Activated CD8-positive, alpha-beta memory T cell treated with anti-CD3 and anti-CD28 coated beads, Interleukin-2, amount 50 U/mL, for 24 hours (primary cell): ENCODE measurements around the gene DPF3.
"Not testable (repeated sequence)": the region's sequence is repeated elsewhere in the genome, so short reads cannot be mapped to it uniquely, and the experiment has no call there.

Experiments used
- DNase-seq: peaks from one replicate; pipeline ENCODE4 v3.0.0-alpha.2; 2020; ENCODE audit errors: extremely low read depth

Gene DPF3

DNA sequence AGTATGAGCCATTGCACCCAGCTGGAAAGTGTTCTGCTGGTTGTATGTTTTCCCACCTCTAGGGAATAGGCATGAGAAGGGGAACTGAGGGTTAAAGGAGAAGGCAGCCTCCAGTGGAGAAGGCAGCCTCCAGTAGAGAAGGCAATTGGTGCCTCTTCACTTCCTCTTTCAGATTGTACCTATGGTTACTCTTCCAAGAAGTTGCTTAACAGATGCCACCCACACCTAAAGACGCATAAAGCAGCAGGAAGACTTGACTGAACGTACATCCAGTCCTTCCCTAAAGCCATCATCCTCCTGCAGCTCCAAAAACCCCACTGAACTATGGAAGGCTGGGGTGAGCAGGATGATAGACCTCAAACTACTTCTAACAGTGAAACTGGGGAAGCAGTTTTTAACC, 13.1 kb downstream of the DPF3 start:
- no peak for DNase-seq

DNA sequence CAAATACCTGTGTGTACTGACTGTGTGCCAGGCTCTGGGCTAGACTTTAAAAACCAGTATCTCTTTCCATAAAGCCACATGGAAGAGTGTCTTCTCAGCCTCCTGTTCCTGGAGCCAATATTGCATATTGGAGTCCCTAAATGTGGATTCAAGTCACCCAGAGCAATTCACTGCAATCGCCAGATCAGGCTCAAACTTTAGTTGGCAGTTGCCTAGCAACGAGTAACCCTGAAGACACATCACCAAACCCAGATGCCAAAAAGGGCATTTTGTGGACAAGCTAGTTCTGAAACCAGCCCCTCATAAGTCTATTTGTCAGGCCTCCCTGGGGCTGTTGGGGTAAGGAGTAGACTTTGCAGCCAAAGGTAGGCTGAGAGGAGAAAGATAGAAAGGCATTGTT, 13.7 kb downstream of the DPF3 start:
- no peak for DNase-seq

DNA sequence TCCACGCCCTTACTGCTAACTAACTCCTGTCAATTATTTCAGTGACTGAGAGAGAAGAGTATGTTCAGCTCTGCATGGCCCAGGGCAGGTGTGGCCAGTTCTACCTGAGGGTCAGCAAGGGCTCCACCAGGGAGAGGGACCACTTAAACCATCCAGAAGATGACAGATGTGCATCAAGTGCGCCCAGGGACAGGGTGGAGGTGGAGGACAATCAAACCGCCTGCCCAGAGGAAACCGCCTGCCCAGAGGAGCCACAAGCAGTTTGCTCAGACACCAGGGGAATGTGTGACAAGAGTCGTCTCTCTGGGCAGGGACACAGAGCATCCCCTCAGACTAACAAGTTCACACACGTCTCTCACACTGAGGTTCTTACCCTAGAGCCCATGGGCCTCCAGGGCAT, 14.5 kb downstream of the DPF3 start:
- DNase-seq: no peak

DNA sequence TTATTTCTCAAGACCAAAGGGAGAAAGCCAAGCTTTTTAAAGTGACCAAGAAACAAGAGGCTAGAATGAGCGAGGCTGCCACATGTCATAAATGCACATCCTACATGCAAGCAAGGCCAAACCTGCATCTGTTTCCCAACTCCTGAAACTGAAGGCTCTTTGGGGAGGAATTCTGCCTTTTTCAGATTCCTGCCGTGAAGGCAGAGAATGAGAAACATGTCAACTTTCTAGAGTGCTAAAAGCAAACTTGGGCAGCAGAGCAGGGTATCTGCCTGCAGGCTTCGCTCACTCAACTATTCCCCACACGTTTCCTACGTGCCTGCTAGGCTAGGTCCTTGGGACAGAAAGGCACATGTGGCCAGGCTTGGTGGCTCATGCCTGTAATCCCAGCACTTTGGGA, 15.2 kb downstream of the DPF3 start:
- no peak for DNase-seq

DNA sequence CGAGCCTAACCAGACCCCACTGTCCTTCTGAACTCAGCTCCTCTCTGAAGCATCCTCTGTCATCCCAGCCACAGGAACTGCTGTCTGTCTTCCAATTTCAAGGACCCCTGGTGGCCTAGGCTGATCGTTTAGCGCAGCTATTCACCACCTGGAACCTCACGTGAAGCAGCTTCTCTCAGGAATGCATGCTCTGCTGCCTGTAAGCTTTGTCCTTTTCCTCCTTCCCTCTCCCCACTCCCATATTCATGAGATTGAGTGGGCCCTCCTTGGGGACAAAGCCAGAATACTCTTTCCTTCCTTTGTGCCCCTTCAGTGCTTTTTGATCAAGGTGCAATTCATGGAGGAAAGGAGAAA, 17.2 kb downstream of the DPF3 start:
- no peak for DNase-seq

DNA sequence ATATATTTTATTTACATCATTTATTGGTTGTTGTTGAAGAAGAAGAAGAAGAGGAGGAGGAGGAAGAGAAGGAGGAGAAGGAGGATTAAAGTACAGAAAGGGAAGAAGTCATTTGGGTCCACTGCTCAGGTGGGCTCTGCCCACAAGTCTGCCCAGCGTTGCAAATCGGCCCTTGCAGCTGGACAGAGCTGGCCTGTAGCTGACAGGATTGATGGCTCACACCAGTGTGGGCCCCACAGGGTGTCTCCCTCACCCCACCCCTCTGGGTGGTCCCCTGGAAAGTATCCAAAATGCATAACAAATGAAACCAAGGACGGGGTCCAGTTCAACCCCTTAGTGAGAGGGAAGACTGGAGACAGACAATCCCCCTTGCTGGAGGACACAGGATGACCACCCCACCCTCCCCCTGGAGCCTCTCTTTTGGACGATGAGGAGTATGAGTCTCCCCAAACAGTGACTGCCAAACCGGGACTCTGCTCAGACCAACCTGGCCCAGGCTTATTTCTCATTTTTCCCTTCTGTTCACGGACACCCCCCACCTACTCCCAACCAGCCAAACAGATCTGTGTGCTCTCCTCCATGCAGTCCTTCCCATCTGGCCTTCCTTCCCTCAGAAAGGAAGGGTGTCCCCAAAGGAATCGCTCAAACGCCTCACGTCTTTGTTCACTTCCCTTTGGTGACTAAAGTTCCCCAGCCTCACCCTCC, 17.7 kb downstream of the DPF3 start:
- no peak for DNase-seq

DNA sequence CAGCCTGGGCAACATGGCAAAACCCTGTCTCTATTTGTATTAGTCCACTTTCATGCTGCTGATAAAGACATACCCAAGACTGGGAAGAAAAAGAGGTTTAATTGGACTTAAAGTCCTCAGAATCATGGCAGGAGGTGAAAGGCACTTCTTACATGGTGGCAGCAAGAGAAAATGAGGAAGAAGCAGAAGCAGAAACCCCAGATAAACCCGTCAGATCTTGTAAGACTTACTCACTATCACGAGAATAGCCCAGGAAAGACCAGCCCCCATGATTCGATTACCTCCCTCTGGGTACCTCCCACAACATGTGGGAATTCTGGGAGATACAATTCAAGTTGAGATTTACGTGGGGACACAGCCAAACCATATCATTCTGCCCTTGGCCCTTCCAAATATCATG, 23.0 kb downstream of the DPF3 start:
- DNase-seq: not testable (repeated sequence)

DNA sequence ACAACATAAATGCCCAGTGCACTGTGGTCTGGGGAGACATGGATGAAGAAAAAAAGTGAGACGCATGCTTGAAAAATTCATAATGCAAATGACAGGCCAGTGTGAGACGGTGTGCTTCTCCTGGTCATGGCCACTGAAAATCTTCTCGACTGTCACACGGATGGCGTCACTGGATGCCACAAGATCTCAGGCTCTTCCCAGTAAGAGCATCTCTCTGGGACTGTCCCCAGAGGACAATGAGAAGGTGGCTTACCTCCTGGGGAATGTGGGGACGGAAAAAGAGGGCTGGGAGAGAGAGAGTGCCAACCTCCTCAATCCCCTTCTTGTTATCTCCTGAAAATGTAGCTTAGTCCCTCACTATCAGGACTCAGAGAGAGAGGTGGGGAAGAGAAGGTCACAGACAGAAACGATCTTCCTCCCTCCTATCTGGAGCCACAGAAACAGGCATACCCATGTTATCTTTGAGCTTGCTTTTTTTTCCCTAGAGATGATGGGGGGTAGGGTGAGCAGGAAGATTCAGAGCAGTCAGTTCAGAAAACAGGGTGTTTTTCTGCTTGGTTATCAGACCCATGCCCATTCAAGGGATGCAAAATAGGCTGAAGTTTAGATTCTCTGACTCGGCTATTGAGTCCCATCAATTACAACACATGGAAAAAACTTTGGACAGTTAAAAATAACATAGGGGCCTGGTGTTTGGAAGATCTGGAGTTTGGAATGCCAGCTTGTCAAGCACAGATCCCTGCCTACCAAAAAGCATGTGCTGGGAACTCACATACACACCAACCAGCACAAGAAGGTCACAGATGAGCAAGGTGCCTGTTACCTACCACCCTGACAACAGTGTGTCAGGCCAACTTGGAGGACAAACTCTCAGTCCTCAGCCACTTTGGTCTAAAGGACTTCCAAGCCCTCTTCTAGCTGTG, 24.2 kb downstream of the DPF3 start:
- DNase-seq: no peak

DNA sequence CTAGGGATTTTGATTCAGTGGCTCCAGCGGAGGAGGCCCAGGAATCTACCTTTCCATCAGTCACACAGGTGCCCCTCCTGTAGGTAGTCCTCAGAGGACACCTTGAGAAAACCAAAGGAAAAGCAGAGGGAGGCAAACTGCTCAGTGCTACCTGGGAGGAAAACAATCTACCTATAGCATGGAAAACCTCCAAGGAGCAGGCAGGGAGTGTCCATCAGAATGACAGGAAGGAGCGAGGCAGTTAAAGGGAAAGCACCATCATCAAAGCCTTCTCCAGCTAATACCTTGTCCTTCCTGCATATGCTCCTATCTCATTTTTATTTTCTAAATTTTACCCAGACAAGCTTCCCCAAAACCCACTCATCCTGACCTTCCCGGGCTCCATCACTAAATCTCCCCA, 25.4 kb downstream of the DPF3 start:
- no peak for DNase-seq

DNA sequence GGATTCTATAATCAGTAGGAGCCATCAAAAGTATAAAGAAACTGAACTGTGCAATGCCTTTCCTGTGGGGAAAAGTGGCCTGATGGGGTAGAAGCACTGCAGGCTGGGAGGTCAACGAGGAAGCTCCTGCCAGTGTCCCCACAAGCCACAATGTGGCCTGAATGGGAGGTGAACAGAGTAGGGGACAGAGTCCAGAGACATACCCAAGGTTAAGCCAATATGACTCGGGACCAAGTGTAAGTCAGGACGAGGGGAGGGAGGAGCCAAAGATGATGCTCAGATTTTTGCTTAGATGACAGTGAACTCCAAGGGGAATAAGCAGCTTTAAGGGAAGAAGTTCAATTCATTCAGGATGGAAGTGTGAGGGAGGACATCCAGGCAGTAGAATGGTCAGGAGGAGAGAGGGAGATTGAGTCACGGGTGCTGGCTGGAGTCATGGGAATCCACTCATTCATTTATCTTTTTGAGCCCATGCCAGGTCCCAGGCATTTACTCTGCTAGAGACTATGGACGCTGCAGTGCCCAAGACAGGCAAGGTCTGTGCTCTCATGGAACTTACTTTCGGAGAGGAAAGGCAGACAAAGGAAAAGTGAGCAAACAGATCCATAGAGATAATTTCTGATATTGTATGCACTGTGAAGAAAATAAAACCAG, 29.1 kb downstream of the DPF3 start:
- no peak for DNase-seq

DNA sequence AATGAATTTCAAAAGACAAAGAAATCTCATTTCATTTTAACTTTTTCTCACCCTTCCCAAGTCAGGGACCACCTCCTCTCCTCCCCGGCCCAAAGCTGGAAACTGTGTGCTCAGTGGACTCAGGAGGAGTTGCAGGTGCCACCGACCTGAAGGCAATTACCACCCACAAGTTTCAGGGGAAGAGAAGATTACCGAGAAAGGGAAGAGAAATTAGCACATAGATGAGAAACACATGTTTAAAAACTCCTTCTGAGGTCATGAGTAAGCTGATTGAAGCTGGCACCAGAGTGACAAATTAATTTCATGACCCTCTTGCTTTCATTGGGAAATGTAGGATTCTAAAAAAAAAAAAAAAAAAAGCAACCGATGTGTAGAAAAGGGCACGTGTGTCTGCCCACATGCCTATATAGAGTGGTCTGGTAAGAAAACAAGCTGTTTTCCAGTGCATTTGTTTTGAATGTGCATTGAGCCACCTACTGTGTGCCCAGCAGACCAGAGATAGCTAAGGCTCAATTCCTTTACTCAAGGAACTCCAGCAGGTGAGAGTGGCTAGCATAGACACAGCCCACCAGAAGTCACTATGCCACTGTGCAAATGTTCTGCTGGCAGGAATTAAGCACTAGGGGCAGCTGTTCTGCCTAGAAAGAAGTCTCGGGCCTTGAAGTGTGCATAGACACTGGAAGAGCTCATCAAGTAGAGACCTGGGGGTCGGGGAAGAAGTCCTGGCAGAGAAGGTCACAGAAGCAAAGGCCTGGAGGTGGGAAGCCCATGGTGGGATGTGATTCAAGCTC, 30.5 kb downstream of the DPF3 start:
- DNase-seq: no peak

DNA sequence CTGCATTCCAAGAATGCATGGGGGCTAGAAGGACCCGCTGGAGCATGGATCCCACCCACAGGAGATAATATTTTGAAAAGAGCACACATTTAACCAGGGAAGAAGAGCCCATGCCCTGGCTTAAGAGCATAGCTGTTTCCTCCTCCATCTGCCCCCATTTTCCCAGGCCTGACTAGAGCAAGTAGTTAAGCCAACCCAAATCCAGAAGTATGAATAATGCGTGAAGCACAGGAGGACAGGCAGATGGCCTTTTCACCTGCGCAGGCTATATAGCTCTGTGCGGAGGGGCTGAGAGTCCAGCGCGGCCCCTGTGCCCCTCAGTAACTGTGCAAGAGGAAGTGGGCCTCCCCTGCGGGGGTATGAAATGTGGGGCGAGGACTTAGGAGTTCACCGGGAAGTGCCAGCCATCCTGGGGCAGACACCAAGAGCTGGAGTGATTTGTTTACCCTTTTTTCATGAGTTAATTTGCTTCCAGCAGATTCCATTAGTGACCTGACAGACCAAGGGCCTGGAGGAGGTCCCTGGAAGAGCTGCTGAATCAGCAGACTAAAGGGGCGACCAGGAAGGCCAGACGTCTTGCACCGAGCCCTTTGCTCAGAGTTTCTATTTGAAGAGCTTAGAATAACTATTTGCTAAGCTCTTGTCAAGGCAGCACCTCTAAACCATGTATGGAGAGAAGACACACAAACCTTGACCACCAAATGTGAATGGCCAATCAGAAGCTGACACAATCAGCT, 37.2 kb downstream of the DPF3 start:
- DNase-seq: no peak

DNA sequence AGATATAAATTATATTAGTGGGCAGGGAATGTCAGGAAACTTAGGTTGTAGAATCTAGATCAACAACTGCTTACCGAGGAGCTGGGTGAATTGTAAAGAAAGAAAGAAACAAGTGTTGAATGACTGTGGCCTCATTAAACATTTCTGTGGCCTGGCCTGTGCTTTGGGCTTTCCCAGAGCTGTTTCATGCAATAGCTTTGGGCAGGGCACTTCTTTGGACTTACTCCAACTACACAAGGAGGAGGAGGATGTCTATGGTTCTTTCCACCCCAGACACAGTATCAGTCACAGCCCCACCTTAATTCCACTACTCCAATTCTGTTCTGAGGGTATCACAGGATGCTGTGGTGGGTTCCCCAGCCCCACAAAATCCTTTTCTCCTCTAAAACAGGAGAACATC, 38.0 kb downstream of the DPF3 start:
- DNase-seq: no peak

DNA sequence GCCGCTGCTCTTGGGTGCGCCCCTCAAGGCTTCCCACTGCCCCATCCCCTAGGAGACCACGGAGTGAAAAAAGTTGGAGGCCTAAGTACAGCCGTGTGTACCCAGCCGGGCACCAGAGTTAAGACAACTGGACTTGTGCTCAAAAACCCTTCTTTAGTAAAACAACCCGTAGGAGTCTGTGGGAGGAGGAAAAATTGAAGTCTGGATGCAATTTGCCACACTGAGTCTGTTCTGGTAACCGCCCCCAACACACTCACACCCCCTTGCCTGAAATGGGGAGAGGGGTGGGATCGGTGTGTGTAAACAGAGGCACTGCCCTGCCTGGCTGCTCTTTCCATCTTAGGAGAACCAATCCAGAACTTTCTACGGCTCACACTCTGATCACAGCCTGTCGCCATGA, 41.7 kb downstream of the DPF3 start:
- no peak for DNase-seq

DNA sequence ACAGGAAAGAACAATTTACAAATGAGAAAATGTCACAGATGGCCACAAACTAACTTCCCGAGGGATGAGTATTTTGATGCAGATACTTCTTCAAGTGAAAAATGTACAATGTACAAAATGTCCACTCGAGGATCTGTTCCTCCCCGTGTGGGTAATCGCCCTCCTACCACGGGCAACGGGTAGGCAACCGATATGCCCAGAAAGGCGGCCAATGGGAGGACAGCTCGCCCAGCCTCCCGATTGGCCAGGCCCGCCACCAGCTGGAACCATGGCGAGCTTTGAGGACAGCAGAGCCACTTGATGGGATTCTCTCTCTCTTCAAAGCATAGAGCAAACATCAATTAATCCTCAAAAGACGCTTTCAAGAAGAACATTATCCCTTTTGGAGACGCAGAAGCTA, 42.3 kb downstream of the DPF3 start:
- no peak for DNase-seq

DNA sequence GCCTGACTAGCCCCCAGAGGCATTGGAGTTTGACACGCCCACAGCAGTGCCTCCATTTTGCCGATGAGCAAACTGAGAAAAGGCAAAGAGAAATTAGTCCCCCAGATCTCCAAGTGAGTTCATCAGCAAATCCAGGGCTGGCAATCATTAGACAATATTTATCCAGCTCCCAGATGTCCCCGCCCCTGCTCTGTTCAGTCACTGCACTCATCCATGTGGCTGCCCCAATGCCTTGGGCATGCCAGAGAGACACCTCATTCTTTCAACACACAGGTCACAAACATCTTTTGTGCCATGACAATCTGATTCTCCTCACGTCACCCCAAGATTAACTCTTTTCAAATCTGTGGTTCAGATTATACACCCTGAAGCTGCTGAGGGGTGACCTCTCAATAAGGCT, 43.5 kb downstream of the DPF3 start:
- DNase-seq: no peak

DNA sequence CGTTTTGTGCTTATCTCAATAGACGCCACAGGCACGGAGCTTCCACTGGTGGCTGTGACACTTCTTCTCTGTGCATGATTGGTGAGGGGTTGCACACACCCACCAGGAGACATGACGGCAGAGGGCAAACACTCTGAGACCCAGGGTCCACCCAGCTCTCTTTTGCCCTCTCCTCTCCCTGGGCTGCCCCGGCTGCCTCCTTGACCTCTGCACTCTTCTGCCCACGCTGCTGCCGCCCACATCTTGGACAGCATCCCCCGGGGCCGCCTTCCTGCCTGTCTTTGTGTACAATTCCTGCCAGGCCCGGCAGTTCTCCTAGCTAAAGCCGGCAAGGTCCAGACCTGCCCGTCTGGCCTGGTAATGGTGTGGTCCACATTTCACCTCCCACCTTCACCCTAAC, 44.7 kb downstream of the DPF3 start:
- DNase-seq: no peak

DNA sequence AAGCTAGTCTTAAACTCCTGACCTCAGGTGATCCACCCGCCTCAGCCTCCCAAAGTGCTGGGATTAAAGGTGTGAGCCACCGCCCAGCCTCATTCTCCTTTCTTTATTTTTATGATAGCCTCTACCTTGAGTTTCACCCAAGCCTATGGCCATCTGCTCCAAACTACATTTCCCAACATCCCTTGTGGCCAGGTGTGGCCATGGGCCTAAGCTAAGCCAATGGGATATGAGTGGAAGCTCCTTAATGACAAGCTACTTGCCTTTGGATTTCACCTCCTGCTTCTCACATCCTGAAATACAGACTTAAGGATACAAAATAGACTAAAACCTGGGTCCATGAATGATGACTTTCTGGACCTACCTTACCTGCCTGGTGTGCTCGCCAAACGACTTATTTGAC, 46.2 kb downstream of the DPF3 start:
- DNase-seq: no peak

DNA sequence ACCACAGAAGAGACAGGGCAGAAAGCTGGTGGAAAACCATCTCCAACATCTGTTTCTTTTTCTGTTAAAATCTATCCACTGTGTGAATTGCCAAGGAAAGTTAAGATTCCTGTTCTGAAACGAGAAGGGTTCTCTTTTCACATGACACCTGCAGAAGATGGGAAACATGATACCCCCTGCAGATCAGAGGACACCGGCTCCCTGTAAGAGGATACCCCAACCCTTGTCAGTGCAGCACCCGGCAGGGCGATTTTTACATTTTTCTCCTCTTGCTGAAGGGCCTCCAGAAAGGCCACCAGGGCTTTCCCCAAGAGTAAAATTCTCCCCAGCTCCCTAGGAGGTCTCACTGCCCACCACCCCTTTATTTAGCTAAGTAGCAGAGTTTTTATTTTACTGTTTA, 48.2 kb downstream of the DPF3 start:
- no peak for DNase-seq

DNA sequence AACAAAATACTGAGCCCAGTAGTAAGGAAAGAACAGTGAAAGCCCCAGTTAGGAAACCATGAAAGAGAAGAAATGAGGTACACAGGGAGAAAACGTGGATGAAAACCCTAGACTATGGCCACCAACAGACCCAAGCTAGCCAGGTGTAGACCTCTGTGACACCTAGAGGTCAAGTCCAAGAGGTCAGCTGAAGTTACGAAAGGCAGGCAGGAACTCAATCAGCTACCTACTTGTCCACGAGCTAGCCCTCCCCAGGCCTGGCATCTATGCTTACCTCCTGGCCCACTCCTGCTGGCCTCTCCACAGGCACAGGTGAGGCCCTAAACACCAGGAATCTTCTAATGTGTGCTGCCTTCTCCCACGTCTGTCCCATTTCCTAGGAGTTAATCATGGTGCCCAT, 48.7 kb downstream of the DPF3 start:
- no peak for DNase-seq

DNA sequence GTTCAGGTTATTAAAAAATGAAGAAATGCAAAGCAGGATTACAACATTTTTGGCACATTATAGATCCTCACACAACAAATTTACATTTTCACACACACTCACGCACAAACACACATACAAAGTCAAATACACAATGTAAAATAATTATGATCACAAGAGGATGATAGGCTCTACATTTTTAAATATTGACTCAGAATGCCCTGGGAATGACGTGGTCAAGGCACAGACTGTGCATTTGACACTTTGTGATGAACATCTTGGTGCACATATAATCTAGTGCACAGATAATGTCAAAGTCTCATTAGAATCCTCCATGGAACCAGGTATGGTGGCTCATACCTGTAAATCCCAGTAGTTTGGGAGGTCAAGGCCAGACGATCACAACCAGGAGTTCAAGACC, 49.4 kb downstream of the DPF3 start:
- no peak for DNase-seq
